HepG2 (cell line): Measurements from ENCODE around the gene MRPL14. TPM values are rescaled to one million over a fixed set of nuclear protein-coding genes. Genes with fewer than 3 reads are reported as not detected.

Experiments used
- ATAC-seq: fragments of 200-7000 bp; cut with Tn5 transposase; 3 replicates; pipeline ENCODE4 v1.9.1; 2020; ENCODE audit warnings: mild to moderate bottlenecking, moderate library complexity
- BruUV-seq: library from RNA; stranded (reverse); fragments of 400-500 nt; replicated peaks from 2 replicates; lab custom pipeline; 2021; lab: Mats Ljungman, UMichigan
- CTCF ChIA-PET: fragments of 300-600 bp; formaldehyde crosslinking; extraction: SDS; loops from one replicate; lab custom pipeline; 2021; ENCODE audit warnings: low total read pairs, inconsistent platforms, low intra/inter-chr PET ratio; lab: Yijun Ruan, JAX
- POLR2A ChIA-PET: fragments of 350-600 bp; sonication (Branson Sonifier 250); formaldehyde crosslinking; loops from one replicate; lab custom pipeline; 2020; ENCODE audit warnings: antibody characterized with exemption, inconsistent platforms; lab: Yijun Ruan, JAX
- DNase-seq: peaks from one replicate; pipeline ENCODE4 v3.0.0-alpha.2; 2015; ENCODE audit warnings: low spot score
- FAIRE-seq: peaks from 3 replicates; lab custom pipeline; 2011; peaks lifted over from hg19 to GRCh38; lab: Jason Lieb, UNC
- H2AFZ ChIP-seq: one replicate; pipeline ENCODE4 v1.6.1; 2011; ENCODE audit warnings: low read length, inconsistent platforms
- H3K27ac ChIP-seq: fragments of 300-600 bp; 3 replicates; pipeline ENCODE4 v1.8.0; 2011; ENCODE audit warnings: mixed run types, mild to moderate bottlenecking, mixed read lengths, low read length, inconsistent platforms; ENCODE audit not compliant: insufficient read depth; ENCODE audit errors: extremely low read length
- H3K27me3 ChIP-seq, 2 experiments: fragments of 200-600 bp in 1 of 2; 2 replicates in 1 of 2; 3 replicates in 1 of 2; pipeline versions ENCODE4 v1.6.0 to v1.8.0; 2011; ENCODE audit warnings: low read length in 2 of 2, mild to moderate bottlenecking in 2 of 2, moderate library complexity in 2 of 2, inconsistent platforms in 1 of 2; ENCODE audit not compliant: insufficient read depth in 2 of 2, control insufficient read depth in 1 of 2
- H3K36me3 ChIP-seq, 2 experiments: fragments of 200-600 bp in 1 of 2; replicated peaks in 1 of 2; 2 replicates in 1 of 2; 3 replicates in 1 of 2; pipeline versions ENCODE4 v1.5.1 to v1.8.0; 2011; ENCODE audit warnings: low read length in 2 of 2, inconsistent platforms in 1 of 2; ENCODE audit not compliant: insufficient read depth in 2 of 2, control insufficient read depth in 1 of 2
- H3K4me1 ChIP-seq: 2 replicates; pipeline ENCODE4 v1.5.1; 2012; ENCODE audit warnings: low read length, inconsistent platforms; ENCODE audit not compliant: insufficient read depth
- H3K4me2 ChIP-seq: 2 replicates; pipeline ENCODE4 v1.6.0; 2011; ENCODE audit warnings: low read depth, low read length, inconsistent platforms
- H3K4me3 ChIP-seq, 3 experiments: fragments of 200-600 bp in 1 of 3; sonication (generic), shearing (Covaris generic) in 1 of 3; replicated peaks in 1 of 3; 2 replicates each; pipeline ENCODE4 v1.5.1; 2011 to 2016; ENCODE audit warnings: low read length in 3 of 3, inconsistent platforms in 2 of 3, low read depth in 2 of 3, mild to moderate bottlenecking in 2 of 3, control low read depth in 1 of 3, mixed read lengths in 1 of 3; ENCODE audit not compliant: insufficient read depth in 1 of 3
- H3K79me2 ChIP-seq: one replicate; pipeline ENCODE4 v1.6.1; 2011; ENCODE audit warnings: low read length, inconsistent platforms; ENCODE audit not compliant: insufficient read depth
- H3K9ac ChIP-seq: 2 replicates; pipeline ENCODE4 v1.6.0; 2011; ENCODE audit warnings: mild to moderate bottlenecking, low read depth, low read length, inconsistent platforms; ENCODE audit not compliant: insufficient read depth
- H3K9me3 ChIP-seq: 2 replicates; pipeline ENCODE4 v1.5.1; 2012; ENCODE audit warnings: mild to moderate bottlenecking, low read length
- H4K20me1 ChIP-seq: 2 replicates; pipeline ENCODE4 v1.6.0; 2011; ENCODE audit warnings: inconsistent platforms, mild to moderate bottlenecking, low read length, moderate library complexity; ENCODE audit not compliant: insufficient read depth
- ARID3A ChIP-seq: IDR thresholded peaks from 2 replicates; pipeline ENCODE4 v1.6.1; 2012; ENCODE audit warnings: low read depth, low read length, improper control_type of control experiment
- ZBTB42 ChIP-seq: sonication (generic); formaldehyde crosslinking; IDR thresholded peaks from 2 replicates; pipeline ENCODE4 v1.5.0; 2020; ENCODE audit warnings: mild to moderate bottlenecking, missing genetic modification reagents
- ZNF687 ChIP-seq: sonication (generic); formaldehyde crosslinking; IDR thresholded peaks from 2 replicates; pipeline ENCODE4 v1.5.1; 2020; ENCODE audit warnings: mild to moderate bottlenecking, missing genetic modification reagents, moderate library complexity
- WGBS: methylation state at CpG from one replicate; pipeline ENCODE4 v1.1.6; 2017; ENCODE audit warnings: low lambda C conversion rate; 5-methylcytosine and 5-hydroxymethylcytosine counted together
- in situ Hi-C: cut with HindIII; loops from 2 replicates; pipeline ENCODE4 v1.10.0; 2017; ENCODE audit warnings: low pct_unique_long_range_greater_than_20kb; ENCODE audit not compliant: extremely low pct_ligation_motif_present
- intact Hi-C: fragments of 100-400 bp; cut with micrococcal nuclease; formaldehyde crosslinking; loops from one replicate; pipeline ENCODE4 v1.10.0; 2022; ENCODE audit not compliant: unreplicated experiment
- polyA plus RNA-seq, 8 experiments: library from polyadenylated mRNA; depleted of rRNA in 3 of 8; stranded (reverse) in 7 of 8; unstranded in 1 of 8; fragments of >200 nt; fragmentation: Illumina TruSeq in 4 of 8; extraction: Trizol in 4 of 8; gene quantifications; 2 replicates each; pipeline versions ENCODE4 v1.2.1 to v1.2.3, GENCODE V29; 2011 to 2016; ENCODE audit warnings: low read depth in 4 of 8, missing spikeins in 1 of 8, mixed read lengths in 1 of 8; ENCODE audit not compliant: insufficient read depth in 1 of 8
- total RNA-seq, 5 experiments: library from RNA; depleted of rRNA; stranded (reverse); fragments of >200 nt; fragmentation: Illumina TruSeq; extraction: Trizol; gene quantifications; 2 replicates each; pipeline ENCODE4 v1.2.3, GENCODE V29; 2016; ENCODE audit warnings: low read depth in 1 of 5

The MRPL14 gene
- total and polyA plus RNA-seq, 2 of the 13 experiments (the other 11 are each of a cell fraction or from before 2014, with no cell fraction given): 157 to 178 TPM

- TF ChIP-seq ARID3A (no peak), ZBTB42 (CRISPR knock-in tag) (no peak), ZNF687 (0 out of 2 replicates have a peak, but pooled peaks have one; percentile 44)
- FAIRE-seq (peak; percentile 70), DNase-seq (no peak), ATAC-seq (no peak)
- ChIA-PET POLR2A (no interaction called here), CTCF (no interaction called here)
- peaks cover 2 to 17% of the 10 kb centered on the region in 2 experiments; a peak in 4 of 5 replicates for H3K27me3 ChIP-seq
- H3K27ac ChIP-seq: no peak overlapping the region
- 67% methylated on average over 5 of the region's 5 CpGs for WGBS
- H3K36me3 ChIP-seq: no peaks in the 10 kb centered on the region
- BruUV-seq: no TSS peak
- intact Hi-C loops (no loop called here), in situ Hi-C loops (no loop called here)
- no peak overlapping the region for H3K4me3 ChIP-seq
- no peak overlapping the region for H2AFZ ChIP-seq
- H3K79me2 ChIP-seq: no peaks in the 10 kb centered on the region
- no peaks in the 10 kb centered on the region for H4K20me1 ChIP-seq
- peaks cover 74% of the 10 kb centered on the region for H3K4me1 ChIP-seq
- H3K9ac ChIP-seq: no peak overlapping the region
- no peaks in the 10 kb centered on the region for H3K9me3 ChIP-seq
- no peak overlapping the region; the same call in 1 of the 2 replicates for H3K4me2 ChIP-seq
Measured at GRCh38 chr6:44068607-44069296, 58.5 kb downstream of the MRPL14 start.
